Measurements from ENCODE around the gene IGFBP2. TPM values are rescaled to one million over a fixed set of nuclear protein-coding genes. Genes with fewer than 3 reads are reported as not detected.

IGFBP2 gene
- total and polyA plus RNA-seq, 2 experiments from 2014 or later: 163 to 338 TPM

- no peak for DNase-seq (ENCODE audit: low spot score)
- Histone ChIP-seq H4K20me1 (ENCODE audit: insufficient read depth, poor library complexity, severe bottlenecking) (peaks cover 56% of the 10 kb centered on the region), H3K79me2 (peaks cover 51% of the 10 kb centered on the region), H3K4me2 (no peak overlapping the region), H3K4me1 (ENCODE audit: insufficient read depth) (peaks cover 18% of the 10 kb centered on the region), H3K36me3 (replicated peaks; ENCODE audit: insufficient read depth, low read depth) (no peaks in the 10 kb centered on the region), H3K27me3 (no peaks in the 10 kb centered on the region), H3K9me2 (replicated peaks; ENCODE audit: insufficient read depth) (no peaks in the 10 kb centered on the region), H3K4me3 (no peak overlapping the region), H3K9me3 (ENCODE audit: low read depth) (no peaks in the 10 kb centered on the region), H2AFZ (no peak overlapping the region), H3K27ac (no peak overlapping the region)
- WGBS (ENCODE audit: low lambda C conversion rate, missing lambda C conversion rate): 66% methylated on average over 4 of the region's 4 CpGs
- TF ChIP-seq EZH2 (IDR thresholded peaks at IDR 0.05; ENCODE audit: borderline replicate concordance) (no peak), EZH2phosphoT487 (IDR thresholded peaks at IDR 0.05; ENCODE audit: low read depth, severe bottlenecking, unreplicated experiment) (no peak)
- TF ChIP-seq, protein P1, sequence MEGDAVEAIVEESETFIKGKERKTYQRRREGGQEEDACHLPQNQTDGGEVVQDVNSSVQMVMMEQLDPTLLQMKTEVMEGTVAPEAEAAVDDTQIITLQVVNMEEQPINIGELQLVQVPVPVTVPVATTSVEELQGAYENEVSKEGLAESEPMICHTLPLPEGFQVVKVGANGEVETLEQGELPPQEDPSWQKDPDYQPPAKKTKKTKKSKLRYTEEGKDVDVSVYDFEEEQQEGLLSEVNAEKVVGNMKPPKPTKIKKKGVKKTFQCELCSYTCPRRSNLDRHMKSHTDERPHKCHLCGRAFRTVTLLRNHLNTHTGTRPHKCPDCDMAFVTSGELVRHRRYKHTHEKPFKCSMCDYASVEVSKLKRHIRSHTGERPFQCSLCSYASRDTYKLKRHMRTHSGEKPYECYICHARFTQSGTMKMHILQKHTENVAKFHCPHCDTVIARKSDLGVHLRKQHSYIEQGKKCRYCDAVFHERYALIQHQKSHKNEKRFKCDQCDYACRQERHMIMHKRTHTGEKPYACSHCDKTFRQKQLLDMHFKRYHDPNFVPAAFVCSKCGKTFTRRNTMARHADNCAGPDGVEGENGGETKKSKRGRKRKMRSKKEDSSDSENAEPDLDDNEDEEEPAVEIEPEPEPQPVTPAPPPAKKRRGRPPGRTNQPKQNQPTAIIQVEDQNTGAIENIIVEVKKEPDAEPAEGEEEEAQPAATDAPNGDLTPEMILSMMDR (IDR thresholded peaks at IDR 0.05; ENCODE audit: poor library complexity): peak; percentile 34
These were observed 54.4 kb downstream of the IGFBP2 start for GRCh38 chr2:216687646-216688045.

- H3K36me3 ChIP-seq (replicated peaks; ENCODE audit: insufficient read depth, low read depth): no peaks in the 10 kb centered on the region
- no peak overlapping the region for H3K27ac ChIP-seq
- peaks cover 53% of the 10 kb centered on the region for H4K20me1 ChIP-seq (ENCODE audit: insufficient read depth, poor library complexity, severe bottlenecking)
- no peaks in the 10 kb centered on the region for H3K27me3 ChIP-seq
- H3K4me3 ChIP-seq: no peak overlapping the region
- peak overlapping the region; percentile 94 for H3K4me2 ChIP-seq
- WGBS (ENCODE audit: low lambda C conversion rate, missing lambda C conversion rate): 74% methylated on average over 9 of the region's 9 CpGs
- peaks cover 52% of the 10 kb centered on the region for H3K79me2 ChIP-seq
- no peaks in the 10 kb centered on the region for H3K9me2 ChIP-seq (replicated peaks; ENCODE audit: insufficient read depth)
- peaks cover 20% of the 10 kb centered on the region for H3K4me1 ChIP-seq (ENCODE audit: insufficient read depth)
- no peak overlapping the region for H2AFZ ChIP-seq
- TF ChIP-seq EZH2 (IDR thresholded peaks at IDR 0.05; ENCODE audit: borderline replicate concordance): no peak
- no peak for TF ChIP-seq EZH2phosphoT487 (IDR thresholded peaks at IDR 0.05; ENCODE audit: low read depth, severe bottlenecking, unreplicated experiment)
- TF ChIP-seq, protein P1 (IDR thresholded peaks at IDR 0.05; ENCODE audit: poor library complexity): no peak
- DNase-seq (ENCODE audit: low spot score): no peak
- no peaks in the 10 kb centered on the region for H3K9me3 ChIP-seq (ENCODE audit: low read depth)
These were observed 55.6 kb downstream of the IGFBP2 start for GRCh38 chr2:216688731-216689340.

- Histone ChIP-seq H3K9me3 (ENCODE audit: low read depth) (no peaks in the 10 kb centered on the region), H3K9me2 (replicated peaks; ENCODE audit: insufficient read depth) (no peaks in the 10 kb centered on the region), H3K4me3 (no peak overlapping the region), H3K4me1 (ENCODE audit: insufficient read depth) (peaks cover 16% of the 10 kb centered on the region), H3K27me3 (no peaks in the 10 kb centered on the region), H4K20me1 (ENCODE audit: insufficient read depth, poor library complexity, severe bottlenecking) (peaks cover 53% of the 10 kb centered on the region), H3K27ac (no peak overlapping the region), H3K36me3 (replicated peaks; ENCODE audit: insufficient read depth, low read depth) (no peaks in the 10 kb centered on the region), H2AFZ (no peak overlapping the region), H3K4me2 (peak overlapping the region; percentile 94), H3K79me2 (peaks cover 58% of the 10 kb centered on the region)
- whole genome bisulfite sequencing (ENCODE audit: low lambda C conversion rate, missing lambda C conversion rate): 86% methylated on average over 3 of the region's 3 CpGs
- DNase-seq (ENCODE audit: low spot score): no peak
- TF ChIP-seq EZH2 (IDR thresholded peaks at IDR 0.05; ENCODE audit: borderline replicate concordance) (no peak), EZH2phosphoT487 (IDR thresholded peaks at IDR 0.05; ENCODE audit: low read depth, severe bottlenecking, unreplicated experiment) (no peak)
- TF ChIP-seq, protein P1 (IDR thresholded peaks at IDR 0.05; ENCODE audit: poor library complexity): no peak
These were observed 56.2 kb downstream of the IGFBP2 start for GRCh38 chr2:216689397-216689796.
